AG09309 (cell line): ENCODE measurements around the gene DPP6.

ENCODE experiments used
- DNase-seq: peaks from one replicate; pipeline ENCODE4 v3.0.0-alpha.2; 2010; ENCODE audit warnings: low read depth
- H3K4me3 ChIP-seq: 2 replicates; pipeline ENCODE4 v1.5.1; 2011; ENCODE audit warnings: mild to moderate bottlenecking, low read depth, low read length, moderate library complexity; ENCODE audit not compliant: control insufficient read depth
- TF ChIP-seq, protein P1 (sequence below): IDR thresholded peaks from 2 replicates; pipeline ENCODE4 v1.5.1; 2011; ENCODE audit warnings: mild to moderate bottlenecking, low read depth, low read length, inconsistent platforms; ENCODE audit not compliant: insufficient read depth, control insufficient read depth; ENCODE audit errors: missing control alignments

DPP6 gene

DNA sequence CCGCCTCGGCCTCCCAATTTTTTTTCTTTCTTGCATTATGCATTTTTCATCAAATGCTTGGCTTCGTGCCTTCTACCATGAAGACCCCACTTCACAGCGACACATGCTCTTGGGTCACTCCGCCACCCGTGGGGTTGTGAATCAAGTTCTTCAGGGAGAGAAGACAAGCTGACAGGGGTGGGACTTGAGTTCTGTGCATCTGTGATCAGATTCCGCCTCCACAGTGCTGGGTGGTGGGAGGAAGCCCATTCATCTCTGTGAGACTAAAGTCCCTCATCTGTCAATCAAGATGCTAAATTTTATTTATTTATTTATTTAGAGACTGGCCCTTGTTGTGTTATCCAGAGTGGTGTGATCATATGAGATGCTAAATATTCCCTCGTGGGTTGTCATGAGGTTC, 333.0 kb downstream of the DPP6 start:
- H3K4me3 ChIP-seq, result no peak overlapping the region
- DNase-seq, result no peak
- TF ChIP-seq, protein P1, sequence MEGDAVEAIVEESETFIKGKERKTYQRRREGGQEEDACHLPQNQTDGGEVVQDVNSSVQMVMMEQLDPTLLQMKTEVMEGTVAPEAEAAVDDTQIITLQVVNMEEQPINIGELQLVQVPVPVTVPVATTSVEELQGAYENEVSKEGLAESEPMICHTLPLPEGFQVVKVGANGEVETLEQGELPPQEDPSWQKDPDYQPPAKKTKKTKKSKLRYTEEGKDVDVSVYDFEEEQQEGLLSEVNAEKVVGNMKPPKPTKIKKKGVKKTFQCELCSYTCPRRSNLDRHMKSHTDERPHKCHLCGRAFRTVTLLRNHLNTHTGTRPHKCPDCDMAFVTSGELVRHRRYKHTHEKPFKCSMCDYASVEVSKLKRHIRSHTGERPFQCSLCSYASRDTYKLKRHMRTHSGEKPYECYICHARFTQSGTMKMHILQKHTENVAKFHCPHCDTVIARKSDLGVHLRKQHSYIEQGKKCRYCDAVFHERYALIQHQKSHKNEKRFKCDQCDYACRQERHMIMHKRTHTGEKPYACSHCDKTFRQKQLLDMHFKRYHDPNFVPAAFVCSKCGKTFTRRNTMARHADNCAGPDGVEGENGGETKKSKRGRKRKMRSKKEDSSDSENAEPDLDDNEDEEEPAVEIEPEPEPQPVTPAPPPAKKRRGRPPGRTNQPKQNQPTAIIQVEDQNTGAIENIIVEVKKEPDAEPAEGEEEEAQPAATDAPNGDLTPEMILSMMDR, result no peak

DNA sequence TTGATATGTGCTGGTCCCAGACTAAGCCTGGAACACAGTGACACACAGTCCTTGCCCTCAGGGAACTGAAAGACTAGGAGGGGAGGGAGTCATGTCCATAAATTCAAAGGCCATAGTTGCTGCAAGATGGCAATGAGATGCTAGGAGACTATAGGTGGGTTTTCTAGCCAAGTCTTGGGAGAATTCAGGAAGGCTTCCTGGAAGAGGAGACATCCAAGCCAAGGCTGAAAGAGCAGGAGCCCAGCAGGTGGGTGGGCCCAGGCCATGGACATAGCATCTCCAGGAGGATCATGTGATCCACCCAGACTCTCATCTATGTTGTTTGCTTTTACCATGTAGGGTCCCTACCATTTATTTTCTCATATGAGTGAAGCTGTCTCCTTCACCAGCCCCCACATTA, 335.1 kb downstream of the DPP6 start:
- TF ChIP-seq, protein P1, result no peak
- no peak for DNase-seq
- H3K4me3 ChIP-seq, result no peak overlapping the region

DNA sequence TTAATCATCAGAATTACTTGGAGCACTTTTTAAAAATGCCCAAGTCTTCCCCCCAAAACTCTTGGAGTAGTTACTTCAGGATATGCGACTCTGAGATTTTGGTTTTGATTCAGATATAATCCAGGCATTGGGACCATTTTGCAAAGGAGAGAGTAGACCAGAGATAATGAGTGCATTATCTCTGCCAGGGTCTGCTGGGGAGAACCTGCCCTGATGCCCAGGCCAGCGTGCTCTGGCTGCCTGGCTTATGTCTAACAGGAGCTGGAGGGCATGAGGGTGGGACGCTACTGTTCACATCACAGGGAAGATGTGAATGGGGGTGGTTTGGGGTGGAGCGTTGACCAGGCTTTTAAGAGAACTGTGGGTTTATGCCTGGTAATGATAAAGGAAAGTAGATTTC, 336.2 kb downstream of the DPP6 start:
- DNase-seq, result no peak
- no peak overlapping the region for H3K4me3 ChIP-seq
- TF ChIP-seq, protein P1, result no peak

DNA sequence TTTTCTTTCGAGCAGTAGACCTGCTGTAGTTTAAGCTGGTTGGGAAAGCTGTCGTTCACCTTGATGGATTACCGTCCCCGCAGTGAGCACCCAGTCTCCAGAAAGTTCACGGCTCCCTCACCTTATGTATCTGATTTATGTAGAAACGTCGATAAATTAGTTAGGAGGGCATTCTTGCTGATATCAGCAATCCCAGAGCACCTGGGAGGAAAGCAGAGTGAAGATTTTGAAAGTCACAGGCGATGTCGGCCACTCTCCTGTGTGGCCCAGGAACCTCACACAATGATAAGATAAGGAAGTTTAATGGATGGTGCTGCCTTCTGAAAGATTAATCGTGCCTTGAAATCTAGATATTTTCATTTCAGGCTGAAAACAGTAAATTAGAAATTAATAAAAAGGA, 336.8 kb downstream of the DPP6 start:
- TF ChIP-seq, protein P1, result no peak
- no peak overlapping the region for H3K4me3 ChIP-seq
- no peak for DNase-seq

DNA sequence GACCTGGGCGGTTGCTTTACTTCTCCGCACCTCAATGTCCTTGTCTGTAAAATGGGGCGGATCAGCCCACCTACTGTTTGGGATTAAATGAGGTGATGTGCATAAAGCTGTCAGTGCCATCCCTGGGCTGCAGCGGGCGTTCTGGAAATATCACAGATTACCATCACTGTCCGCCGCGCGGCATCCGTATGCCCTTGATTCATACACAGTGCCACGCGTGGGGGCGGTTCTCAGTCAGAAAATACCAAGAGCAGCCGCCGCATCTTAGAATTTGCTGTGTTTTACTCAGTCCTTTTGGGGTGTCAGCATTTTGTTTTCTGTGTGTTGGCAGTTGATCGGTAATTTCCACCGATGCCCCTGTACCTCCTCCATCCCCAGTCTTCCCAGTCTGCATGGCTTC, 338.8 kb downstream of the DPP6 start:
- DNase-seq, result no peak
- H3K4me3 ChIP-seq, result no peak overlapping the region
- TF ChIP-seq, protein P1, result no peak

DNA sequence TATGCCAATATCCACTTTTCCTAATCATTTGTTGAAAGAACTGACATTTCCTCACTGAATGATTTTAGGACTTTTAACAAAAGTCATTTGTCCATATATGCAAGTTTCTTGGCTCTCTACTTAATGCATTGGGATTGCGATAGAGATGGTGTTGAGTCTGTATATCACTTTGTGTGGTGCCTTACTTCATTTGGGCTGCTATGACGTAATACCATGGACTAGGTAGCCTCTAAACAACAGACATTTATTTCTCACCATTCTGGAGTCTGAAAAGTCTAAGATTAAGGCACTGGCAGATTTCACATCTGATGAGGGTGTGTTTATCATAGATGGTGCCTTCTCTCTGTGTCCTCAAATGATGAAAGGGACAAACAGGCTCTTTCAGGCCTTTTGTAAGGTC, 342.6 kb downstream of the DPP6 start:
- TF ChIP-seq, protein P1, result no peak
- no peak for DNase-seq
- no peak overlapping the region for H3K4me3 ChIP-seq

DNA sequence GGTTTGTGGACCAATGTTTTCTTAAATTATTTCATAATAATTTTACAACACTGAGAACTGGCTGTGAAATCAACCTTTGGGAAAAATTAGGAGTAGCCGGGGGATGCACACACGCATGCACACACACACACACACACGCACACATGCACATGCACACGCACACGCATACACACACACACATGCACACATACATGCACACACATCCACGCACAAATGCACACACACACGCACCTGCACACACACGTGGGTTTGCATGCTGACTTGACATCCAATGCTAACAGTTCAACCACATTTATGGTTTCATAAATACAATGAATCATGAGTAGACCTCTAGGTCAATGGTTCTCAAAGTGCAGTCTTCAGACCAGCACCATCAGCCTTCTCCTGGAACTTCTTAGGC, 354.1 kb downstream of the DPP6 start:
- DNase-seq, result no peak
- TF ChIP-seq, protein P1, result no peak
- no peak overlapping the region for H3K4me3 ChIP-seq
